ENCODE data around the gene ACAP3. TPM values are rescaled to one million over a fixed set of nuclear protein-coding genes. Genes with fewer than 3 reads are reported as not detected.

Gene ACAP3
- total RNA-seq, 1 experiment from 2014 or later = 30.7 TPM

GRCh38 chr1:1280782-1281481, 26.8 kb downstream of the ACAP3 start:
- CTCF ChIA-PET = no interaction called here
- in situ Hi-C loops (cut with HindIII; ENCODE audit: low pct_unique_long_range_greater_than_20kb, low sequenced_read_pairs) = no loop called here
- TF ChIP-seq CTCF (IDR thresholded peaks at IDR 0.05) (no peak), TCF7L2 (IDR thresholded peaks at IDR 0.05; ENCODE audit: low read depth, low read length) (no peak), REST (IDR thresholded peaks at IDR 0.05; ENCODE audit: insufficient read depth in 1 of 2, low read depth in 2 of 2, low read length in 1 of 2) (no peak), POLR2AphosphoS5 (IDR thresholded peaks at IDR 0.05; ENCODE audit: low read depth, low read length) (no peak)
- H3K4me3 ChIP-seq (ENCODE audit: low read depth in 2 of 2, low read length in 2 of 2) = no peak overlapping the region
- intact Hi-C loops (cut with micrococcal nuclease; ENCODE audit: unreplicated experiment) = no loop called here
- H3K27me3 ChIP-seq (ENCODE audit: control insufficient read depth, insufficient read depth, low read length) = no peaks in the 10 kb centered on the region
- BruUV-seq (replicated peaks) = no TSS peak
- no peaks in the 10 kb centered on the region for H3K9me3 ChIP-seq (ENCODE audit: control insufficient read depth, insufficient read depth, low read depth, low read length)
- no peak for DNase-seq (ENCODE audit: low read depth, low spot score)
- peaks cover 18% of the 10 kb centered on the region for H3K4me1 ChIP-seq (ENCODE audit: control insufficient read depth, insufficient read depth, low read length)
- H3K27ac ChIP-seq (ENCODE audit: low read length) = no peak overlapping the region
- POLR2A ChIA-PET = no interaction called here
- H3K36me3 ChIP-seq (ENCODE audit: control insufficient read depth, insufficient read depth, low read length) = no peaks in the 10 kb centered on the region
- ATAC-seq = no peak

GRCh38 chr1:1279028-1279427, 28.7 kb downstream of the ACAP3 start:
- intact Hi-C loops (cut with micrococcal nuclease; ENCODE audit: unreplicated experiment) (no loop called here), in situ Hi-C loops (cut with HindIII; ENCODE audit: low pct_unique_long_range_greater_than_20kb, low sequenced_read_pairs) (no loop called here)
- H3K4me1 ChIP-seq (ENCODE audit: control insufficient read depth, insufficient read depth, low read length) = peaks cover 25% of the 10 kb centered on the region
- H3K27ac ChIP-seq (ENCODE audit: low read length) = no peak overlapping the region
- H3K36me3 ChIP-seq (ENCODE audit: control insufficient read depth, insufficient read depth, low read length) = no peaks in the 10 kb centered on the region
- TF ChIP-seq TCF7L2 (IDR thresholded peaks at IDR 0.05; ENCODE audit: low read depth, low read length) (no peak), CTCF (IDR thresholded peaks at IDR 0.05) (no peak), REST (IDR thresholded peaks at IDR 0.05; ENCODE audit: insufficient read depth in 1 of 2, low read depth in 2 of 2, low read length in 1 of 2) (no peak), SIN3A (IDR thresholded peaks at IDR 0.05; ENCODE audit: borderline replicate concordance, insufficient read depth, low read depth, low read length) (no peak), POLR2AphosphoS5 (IDR thresholded peaks at IDR 0.05; ENCODE audit: low read depth, low read length) (no peak)
- H3K9me3 ChIP-seq (ENCODE audit: control insufficient read depth, insufficient read depth, low read depth, low read length) = no peaks in the 10 kb centered on the region
- DNase-seq (ENCODE audit: low read depth, low spot score) (no peak), ATAC-seq (no peak)
- POLR2A ChIA-PET = no interaction called here
- CTCF ChIA-PET = no interaction called here
- H3K27me3 ChIP-seq (ENCODE audit: control insufficient read depth, insufficient read depth, low read length) = no peaks in the 10 kb centered on the region
- no peak overlapping the region for H3K4me3 ChIP-seq (ENCODE audit: low read depth in 2 of 2, low read length in 2 of 2)
- BruUV-seq (replicated peaks) = no TSS peak

Data from Panc1 (cell line).